HG03354 (cell line): ENCODE measurements around the gene ZNF177.
A peak's percentile ranks its signal among the peaks of the same experiment; 100 is the strongest.
"Not testable (repeated sequence)": the region's sequence is repeated elsewhere in the genome, so short reads cannot be mapped to it uniquely, and the experiment has no call there.

Experiments used
- ATAC-seq: cut with Tn5 transposase; IDR thresholded peaks from one replicate; pipeline ENCODE4 v1.9.1; 2021; ENCODE audit warnings: mild to moderate bottlenecking; ENCODE audit not compliant: unreplicated experiment, poor library complexity, severe bottlenecking

ZNF177 gene

DNA sequence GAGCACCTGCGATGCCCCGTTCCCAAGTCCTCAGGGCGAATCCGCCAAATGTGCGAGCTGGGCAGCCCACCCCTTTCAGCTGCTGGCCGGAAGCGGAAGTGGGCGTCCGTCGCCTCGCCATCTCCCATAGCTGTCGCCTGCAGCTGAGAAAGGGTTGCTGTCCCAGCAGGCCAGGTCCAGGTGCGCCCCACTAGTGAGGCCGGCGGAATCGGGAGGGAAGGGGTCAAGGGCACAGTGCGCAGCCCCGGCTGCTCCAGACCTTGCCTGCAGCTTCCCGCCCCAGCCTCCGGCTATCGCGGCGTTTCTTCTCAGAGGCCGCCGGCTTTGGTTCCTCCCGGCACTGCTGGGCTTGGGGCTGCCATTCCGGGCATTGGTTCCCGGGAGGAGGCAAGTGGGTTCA is at the start of gene ZNF177:
TSS of gene ZNF177 (plus strand) at position 109 of the 400 bp plus-strand sequence. CDS start 15,299 bp downstream, outside the sequence.
- ATAC-seq, result no peak

DNA sequence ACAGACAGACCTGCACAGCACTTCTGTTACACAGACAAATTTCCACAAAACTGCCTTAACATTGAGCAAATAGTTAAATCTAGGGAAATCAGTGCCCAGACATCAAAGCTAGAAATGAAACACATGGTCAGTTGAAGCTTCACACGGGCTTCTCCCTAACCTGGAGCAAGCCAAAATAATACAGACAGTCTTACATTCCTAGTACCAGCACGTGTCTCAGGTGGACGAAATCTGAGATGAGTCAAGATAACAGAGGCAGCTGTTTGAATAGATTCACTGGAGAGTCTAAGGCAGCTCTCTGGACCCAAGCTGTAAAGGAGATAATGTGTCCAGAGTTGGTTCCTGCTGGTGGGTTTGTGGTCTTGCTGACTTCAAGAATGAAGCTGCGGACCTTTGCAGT is 49.1 kb upstream of the ZNF177 start:
- no peak for ATAC-seq

DNA sequence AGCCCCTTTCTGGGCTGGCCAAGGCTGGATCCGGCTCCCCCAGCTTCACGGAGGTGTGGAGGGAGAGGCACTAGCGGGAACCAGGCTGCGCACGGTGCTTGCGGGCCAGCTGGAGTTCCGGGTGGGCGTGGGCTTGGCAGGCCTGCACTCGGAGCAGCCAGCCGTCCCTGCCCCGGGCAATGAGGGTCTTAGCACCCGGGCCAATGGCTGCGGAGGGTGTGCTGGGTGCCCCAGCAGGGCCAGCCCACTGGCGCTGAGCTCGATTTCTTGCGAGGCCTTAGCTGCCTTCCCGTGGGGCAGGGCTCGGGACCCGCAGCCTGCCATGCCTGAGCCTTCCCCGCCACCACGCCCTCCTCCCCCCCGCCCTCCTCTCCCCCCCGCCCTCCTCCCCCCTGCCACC is 41.5 kb upstream of the ZNF177 start:
- ATAC-seq, result no peak

DNA sequence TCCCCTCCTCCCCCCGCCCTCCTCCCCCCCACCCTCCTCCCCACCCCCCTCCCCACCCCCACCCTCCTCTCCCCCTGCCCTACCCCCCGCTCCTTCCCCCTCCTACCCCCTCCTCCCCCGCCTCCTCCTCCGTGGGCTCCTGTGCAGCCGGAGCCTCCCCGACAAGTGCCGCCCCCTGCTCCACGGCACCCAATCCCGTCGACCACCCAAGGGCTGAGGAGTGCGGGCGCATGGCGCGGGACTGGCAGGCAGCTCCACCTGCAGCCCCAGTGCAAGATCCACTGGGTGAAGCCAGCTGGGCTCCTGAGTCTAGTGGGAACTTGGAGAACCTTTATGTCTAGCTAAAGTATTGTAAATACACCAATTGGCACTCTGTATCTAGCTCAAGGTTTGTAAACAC is 41.1 kb upstream of the ZNF177 start:
- ATAC-seq, result not testable (repeated sequence)

DNA sequence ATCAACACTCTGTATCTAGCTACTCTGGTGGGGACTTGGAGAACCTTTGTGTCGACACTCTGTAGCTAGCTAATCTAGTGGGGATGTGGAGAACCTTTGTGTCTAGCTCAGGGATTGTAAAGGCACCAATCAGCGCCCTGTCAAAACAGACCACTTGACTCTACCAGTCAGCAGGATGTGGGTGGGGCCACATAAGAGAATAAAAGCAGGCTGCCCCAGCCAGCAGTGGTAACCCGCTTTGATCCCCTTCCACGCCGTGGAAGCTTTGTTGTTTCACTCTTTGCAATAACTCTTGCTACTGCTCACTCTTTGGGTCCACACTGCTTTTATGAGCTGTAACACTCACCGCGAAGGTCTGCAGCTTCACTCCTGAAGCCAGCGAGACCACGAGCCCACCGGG is 40.6 kb upstream of the ZNF177 start:
- ATAC-seq, result not testable (repeated sequence)

DNA sequence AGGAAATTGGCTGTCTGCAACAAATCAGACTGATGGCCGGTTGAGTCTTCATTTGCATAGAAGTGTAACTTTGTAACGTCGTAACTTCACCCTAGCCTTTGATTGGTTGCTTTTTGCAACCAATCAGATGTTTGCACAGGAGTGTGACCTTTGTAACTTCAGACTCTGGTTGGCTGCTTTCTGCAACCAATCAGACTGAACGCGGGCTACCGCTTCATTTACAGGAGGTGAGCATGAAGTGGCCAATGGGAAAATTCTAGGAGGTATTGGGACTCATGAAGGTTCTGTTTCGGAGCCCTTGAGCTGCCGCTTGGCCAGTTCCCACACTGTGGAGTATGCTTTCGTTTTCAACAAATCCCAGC is 39.3 kb upstream of the ZNF177 start:
- peak; percentile 43 for ATAC-seq

DNA sequence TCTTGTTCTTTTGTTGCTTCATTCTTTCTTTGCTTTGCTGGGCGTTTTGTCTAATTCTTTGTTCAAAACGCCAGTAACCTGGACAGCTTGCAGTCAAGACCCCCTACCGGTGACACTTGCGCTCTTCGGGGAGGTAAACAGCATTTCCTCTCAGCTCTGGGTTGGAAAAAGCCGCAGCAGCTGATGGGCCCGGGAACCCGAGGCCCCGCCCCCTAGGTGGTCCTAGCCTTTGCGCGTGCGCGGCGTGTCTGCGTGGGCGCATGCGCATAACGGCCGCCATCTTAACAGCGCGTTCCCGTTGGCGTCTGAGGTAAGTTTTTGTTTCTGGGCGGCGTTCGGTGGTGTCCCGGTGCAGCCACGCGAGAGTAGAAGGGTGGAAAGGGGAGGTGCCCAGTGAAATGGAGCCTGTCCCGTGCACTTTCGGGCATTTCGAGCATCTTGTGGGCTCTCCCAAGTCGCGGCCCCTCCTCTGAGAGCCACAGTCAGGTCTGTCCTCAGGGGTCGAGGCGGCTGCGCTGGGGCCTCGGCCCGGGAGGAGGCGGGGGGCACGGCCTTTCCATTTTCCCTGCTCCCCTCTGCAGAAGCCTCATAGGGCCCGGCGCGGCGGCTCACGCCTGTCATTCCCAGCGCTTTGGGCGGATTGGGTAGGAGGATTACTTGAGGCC is 38.8 kb upstream of the ZNF177 start, which contains the start of gene ZNF559:
TSS of gene ZNF559 (plus strand) at position 261 of the 665 bp plus-strand sequence. CDS start 14,371 bp downstream, outside the sequence.
- peak; percentile 98 for ATAC-seq

DNA sequence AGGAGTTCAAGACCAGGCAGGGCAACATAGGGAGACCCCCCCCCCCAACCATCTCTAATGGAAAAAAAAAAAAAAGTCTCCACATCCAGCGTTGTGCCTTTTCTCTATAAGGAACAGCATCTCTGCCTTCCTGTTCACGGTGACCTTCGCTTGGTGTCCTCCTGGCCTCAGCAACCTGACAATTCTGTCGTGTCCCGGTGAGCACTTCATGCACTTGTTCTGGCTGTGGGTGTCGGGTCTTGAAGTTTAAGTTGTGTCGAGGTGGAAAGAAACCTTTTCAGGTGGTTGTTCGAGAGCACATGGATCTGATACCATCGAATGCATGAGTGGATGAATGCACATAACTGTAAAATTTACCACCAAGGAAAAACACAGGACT is 38.2 kb upstream of the ZNF177 start:
- no peak for ATAC-seq

DNA sequence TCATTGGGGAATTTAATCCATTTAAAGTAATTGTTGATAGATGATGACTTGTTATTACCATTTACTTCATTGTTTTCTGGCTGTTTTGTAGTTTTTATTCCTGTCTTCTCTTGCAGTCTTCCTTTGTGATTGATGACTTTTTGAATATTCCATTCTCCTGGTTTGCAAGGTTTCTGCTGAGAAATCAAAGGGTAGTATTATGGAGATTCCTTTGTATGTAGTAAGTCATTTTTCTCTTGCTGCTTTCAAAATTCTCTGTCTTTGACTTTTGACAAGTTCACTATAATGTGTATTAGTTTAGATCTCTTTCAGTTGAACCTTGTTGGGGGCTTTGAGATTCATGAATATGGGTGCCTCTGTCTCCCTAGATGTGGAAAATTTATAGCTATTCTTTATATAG is 32.8 kb upstream of the ZNF177 start:
- no peak for ATAC-seq

DNA sequence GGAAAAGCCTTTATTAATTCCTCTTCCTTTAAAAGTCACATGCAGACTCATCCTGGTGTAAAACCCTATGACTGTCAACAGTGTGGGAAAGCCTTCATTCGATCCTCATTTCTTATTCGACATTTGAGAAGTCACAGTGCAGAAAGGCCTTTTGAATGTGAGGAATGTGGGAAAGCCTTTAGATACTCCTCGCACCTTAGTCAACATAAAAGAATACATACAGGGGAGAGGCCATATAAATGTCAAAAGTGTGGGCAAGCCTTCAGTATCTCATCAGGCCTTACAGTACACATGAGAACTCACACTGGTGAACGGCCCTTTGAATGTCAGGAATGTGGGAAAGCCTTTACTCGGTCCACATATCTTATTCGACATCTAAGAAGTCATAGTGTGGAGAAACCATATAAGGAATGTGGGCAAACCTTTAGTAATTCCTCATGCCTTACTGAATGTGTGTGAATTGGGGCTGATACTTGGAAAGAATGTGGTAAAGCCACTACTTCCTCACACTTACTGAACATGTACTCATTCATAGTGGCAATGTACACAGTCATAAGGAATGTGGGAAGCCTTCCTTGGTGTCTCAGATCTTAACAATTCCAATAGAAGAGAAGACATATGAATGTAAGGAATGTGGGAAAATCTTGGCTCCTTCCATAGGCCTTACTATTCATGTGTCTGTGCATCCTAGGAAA is 20.1 kb upstream of the ZNF177 start:
- no peak for ATAC-seq

DNA sequence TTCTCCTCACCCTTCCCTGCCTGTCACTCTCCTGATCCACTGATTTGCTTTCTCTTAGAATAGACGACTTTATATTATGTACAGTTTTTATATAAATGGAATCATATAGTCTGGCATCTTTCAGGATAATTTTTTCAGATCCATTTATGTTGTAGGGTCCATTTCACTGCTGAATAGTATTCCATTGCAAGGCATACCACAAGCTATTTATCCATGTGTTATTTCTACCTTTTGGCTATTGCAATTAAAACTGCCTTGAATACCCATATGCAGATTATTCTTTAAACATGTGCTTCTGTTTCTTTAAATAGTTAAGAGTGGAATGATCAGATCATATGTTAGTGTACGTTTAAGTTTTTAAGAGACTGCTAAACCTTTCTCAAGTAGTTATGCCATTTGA is 17.8 kb upstream of the ZNF177 start:
- ATAC-seq, result no peak

DNA sequence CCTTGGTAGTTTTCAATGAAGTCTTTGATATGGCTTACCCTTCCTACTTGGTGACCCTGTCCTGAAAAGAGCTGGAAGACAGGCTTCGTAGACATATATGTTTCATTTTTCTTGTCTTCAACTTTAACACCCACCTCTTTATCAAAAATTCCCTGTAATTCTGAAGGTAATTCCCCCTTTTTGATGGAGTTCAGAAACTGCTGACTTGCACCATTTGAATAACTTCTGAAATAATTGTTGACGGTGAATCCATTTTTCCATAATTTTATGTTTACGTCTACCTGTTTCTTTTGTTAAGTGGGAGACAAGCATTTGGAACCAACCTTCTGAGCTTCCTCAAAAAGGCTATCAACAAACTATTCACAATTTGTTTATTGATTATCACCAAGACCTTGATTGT is 14.6 kb upstream of the ZNF177 start:
- ATAC-seq, result no peak

DNA sequence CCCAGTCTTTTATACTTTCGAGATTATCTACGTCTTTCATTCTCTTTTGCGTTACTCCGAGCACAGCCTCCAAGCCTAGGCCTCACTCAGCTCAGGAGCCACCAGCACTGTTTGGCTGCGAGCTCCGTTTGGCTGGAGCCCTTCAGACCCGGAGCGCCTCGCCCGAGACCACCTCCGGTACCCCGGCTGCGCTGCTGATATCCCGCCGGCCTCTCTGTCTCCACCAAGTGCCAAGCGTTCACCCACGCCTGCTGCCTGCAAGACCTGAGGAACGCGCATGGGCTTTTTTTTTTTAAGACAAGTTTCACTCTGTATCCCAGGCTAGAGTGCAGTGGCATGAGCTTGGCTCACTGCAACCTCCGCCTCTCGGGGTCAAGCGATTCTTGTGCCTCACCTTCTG is 14.1 kb upstream of the ZNF177 start:
- ATAC-seq, result no peak

DNA sequence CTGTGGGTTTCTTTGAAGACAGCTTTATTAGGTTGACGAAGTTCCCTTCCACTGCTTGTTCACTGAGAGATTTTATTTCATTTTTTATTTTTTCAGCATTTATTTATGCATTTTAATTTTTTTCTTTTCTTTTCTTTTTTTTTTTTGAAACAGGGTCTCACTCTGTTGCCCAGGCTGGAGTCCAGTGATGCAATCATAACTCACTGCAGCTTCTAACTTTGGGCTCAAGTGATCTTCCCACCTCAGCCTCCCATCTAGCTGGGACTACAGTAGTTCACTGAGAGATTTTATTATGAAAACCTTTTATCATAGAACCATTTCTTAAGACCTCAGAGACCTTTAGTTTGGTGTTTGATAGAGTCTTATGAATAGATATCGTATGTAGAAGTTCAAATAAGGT is 10.3 kb upstream of the ZNF177 start:
- no peak for ATAC-seq

DNA sequence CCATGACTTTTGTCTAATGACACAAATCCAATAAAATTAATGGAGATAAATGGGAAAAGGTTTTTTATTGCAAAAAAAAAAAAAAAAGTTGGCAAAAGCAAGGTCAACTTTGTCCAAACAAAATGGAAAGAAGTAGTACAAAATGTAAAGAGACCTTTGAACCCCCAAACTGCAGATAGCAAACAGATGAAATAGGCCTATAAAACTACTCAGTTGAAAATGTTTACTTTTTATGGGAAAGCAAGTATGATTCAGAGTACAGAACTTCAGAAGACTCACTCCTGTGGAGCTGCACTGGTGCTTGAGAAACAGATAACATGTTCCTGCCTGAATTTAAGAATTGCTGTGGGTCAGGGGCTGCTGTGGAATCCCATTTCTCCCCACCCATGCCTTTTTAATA is 9.8 kb upstream of the ZNF177 start:
- ATAC-seq, result no peak

DNA sequence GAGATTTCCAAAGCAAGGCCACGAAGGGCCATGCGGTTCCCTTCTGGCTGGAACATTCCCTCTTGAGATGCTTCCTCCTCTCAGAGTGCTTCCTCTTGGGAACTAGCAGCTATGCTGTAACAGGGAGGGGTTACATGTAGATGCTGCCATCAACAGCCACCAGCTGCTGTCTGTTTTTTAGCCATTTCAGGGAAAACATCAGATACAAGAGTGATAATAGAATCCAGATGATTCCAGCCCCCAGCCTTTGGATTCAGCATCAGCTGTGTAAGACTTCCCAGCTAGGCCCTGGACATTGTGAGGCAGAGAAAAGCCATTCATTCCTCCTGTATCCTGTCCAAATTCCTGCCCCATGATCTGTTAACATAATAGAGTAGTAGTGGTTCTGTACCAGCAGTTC is 8.2 kb upstream of the ZNF177 start:
- ATAC-seq, result no peak

DNA sequence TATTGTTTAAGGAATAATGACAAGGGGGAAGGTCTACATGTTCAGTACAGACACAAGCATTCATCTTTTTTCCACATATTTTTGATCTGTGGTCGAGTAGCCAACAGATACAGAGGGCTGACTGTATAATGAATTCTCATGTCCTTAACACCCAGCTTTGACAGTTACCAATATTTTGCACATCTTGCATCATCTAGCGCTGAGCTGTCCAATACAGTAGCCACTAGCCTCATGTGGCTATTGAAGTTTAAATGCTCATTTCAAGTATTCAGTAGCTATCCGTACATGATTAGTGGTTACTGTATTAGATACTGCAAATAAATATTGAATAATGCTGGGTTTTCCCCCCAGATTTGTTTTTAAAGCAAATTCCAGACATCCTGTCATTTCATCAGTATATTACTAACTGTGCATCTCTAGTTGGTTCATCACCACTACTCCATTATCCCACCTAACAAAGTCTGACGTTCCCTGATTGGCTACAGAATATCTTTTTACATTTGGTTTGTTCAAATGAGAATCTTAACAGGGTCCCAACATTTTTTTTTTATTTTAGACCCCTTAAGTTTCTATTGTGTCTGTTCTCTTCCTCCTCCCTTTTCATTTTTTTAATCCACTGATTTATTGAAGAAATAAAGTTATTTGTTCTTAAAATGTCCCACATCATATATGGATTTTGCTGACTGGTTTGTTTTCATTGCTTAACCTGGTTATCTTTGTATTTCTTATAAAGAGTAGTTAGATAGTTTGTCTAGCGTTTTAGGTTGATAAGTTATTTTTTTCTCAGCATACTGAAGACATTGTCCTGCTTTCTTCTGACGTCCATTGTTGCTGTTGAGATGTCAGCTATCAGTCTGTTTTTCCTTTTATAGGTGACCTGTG is 8.2 kb downstream of the ZNF177 start:
- no peak for ATAC-seq

DNA sequence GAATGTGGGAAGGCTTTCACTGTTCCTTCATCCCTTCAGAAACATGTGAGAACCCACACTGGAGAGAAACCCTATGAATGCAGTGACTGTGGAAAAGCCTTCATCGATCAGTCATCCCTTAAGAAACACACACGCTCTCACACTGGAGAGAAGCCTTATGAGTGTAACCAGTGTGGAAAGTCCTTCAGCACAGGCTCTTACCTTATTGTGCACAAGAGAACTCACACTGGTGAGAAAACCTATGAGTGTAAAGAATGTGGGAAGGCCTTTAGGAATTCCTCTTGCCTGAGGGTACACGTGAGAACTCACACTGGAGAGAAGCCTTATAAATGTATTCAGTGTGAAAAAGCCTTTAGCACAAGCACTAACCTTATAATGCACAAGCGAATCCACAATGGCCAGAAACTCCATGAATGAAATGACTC is 18.6 kb downstream of the ZNF177 start:
- no peak for ATAC-seq

DNA sequence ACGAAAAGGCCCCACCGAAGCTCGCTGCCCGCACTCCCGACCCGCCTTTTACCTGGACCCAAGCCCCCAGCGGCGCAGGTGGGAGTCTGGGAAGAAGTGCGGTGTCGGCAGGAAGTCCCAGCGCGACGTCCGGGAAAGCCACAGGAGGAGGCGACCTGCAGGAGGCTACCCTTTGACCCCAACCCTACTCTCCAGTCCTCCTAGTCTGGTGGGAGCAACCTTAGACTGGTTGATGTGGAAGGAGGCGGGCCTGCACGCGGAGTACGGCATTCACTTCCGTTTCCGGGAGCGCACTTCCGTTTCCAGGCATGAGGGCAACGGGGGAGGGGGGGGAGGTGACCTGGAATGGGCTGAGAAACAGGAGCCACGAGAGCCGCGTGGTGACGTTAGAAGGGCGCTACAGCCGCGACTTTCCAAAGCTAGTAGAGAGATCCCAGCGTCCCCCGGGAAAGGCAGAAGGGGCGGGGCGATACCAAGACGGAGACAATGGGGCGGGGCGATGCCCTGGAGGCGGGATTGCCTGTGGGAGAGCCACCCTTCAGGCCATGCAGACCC is 44.1 kb downstream of the ZNF177 start:
- ATAC-seq, result no peak

DNA sequence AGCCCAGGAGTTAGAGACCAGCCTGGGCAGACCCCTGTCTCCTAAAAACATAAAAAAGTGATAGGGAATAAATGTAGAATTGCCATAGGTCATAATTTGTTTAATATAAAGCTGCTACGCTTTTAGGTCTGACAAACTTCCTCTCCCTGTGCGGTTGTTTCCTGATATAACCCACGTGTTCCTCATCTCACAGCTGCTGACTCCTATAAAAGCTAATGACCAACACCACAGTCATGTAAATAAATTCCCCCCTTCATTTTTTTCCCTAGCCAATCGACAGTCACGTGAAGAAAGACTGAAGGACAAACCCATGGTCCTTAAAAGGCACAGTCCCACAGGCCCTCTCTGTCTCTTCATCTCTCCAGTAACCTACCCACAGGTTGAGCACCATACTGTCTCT is 45.0 kb downstream of the ZNF177 start:
- ATAC-seq, result no peak
